Bronchial epithelial cell (primary cell): ENCODE measurements around the gene AQP4. TPM values are rescaled to one million over a fixed set of nuclear protein-coding genes. Genes with fewer than 3 reads are reported as not detected.

Experiments
- DNase-seq: peaks from one replicate; pipeline ENCODE4 v3.0.0-alpha.2; 2010; ENCODE audit warnings: low read depth
- FAIRE-seq: peaks from 2 replicates; lab custom pipeline; 2011; peaks lifted over from hg19 to GRCh38; lab: Jason Lieb, UNC
- H3K27me3 ChIP-seq: 2 replicates; pipeline ENCODE4 v1.5.1; 2011; ENCODE audit warnings: low read length; ENCODE audit not compliant: control insufficient read depth, insufficient read depth
- H3K36me3 ChIP-seq: 2 replicates; pipeline ENCODE4 v1.5.1; 2011; ENCODE audit warnings: low read length; ENCODE audit not compliant: control insufficient read depth, insufficient read depth
- H3K4me3 ChIP-seq: 2 replicates; pipeline ENCODE4 v1.5.1; 2011; ENCODE audit warnings: mild to moderate bottlenecking, low read depth, low read length, control low read depth
- total RNA-seq: library from RNA; depleted of rRNA; stranded (reverse); fragments of >200 nt; gene quantifications from 2 replicates; pipeline ENCODE4 v1.2.1, GENCODE V29; 2014
- TF ChIP-seq, protein P1 (sequence below): IDR thresholded peaks from 2 replicates; pipeline ENCODE4 v1.5.1; 2011; ENCODE audit warnings: mild to moderate bottlenecking, moderate library complexity, low read length, control low read depth, inconsistent platforms; ENCODE audit not compliant: insufficient read depth, severe bottlenecking

Gene AQP4
- total RNA-seq, 1 donor from 2014 or later = under 0.01 TPM

DNA sequence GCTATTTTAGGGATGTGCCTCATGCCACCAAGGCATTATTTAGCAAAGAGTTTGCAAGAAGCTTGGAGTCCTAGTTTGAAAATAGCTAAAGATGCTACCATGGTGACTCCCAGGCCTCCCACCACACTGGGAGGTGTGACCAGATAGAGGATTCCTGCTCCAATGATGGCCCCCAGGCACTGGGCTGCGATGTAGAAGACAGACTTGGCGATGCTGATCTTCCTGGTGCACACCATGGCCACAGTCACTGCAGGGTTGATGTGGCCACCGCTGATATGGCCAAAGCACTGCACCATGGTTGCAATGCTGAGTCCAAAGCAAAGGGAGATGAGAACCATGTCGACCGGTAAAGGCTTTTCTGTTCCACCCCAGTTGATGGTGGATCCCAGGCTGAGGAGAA, 3.4 kb downstream of the AQP4 start:
- no peaks in the 10 kb centered on the region for H3K36me3 ChIP-seq
- H3K4me3 ChIP-seq = no peak overlapping the region
- H3K27me3 ChIP-seq = peaks cover 19% of the 10 kb centered on the region
- DNase-seq = no peak
- no peak for FAIRE-seq
- TF ChIP-seq, protein P1, sequence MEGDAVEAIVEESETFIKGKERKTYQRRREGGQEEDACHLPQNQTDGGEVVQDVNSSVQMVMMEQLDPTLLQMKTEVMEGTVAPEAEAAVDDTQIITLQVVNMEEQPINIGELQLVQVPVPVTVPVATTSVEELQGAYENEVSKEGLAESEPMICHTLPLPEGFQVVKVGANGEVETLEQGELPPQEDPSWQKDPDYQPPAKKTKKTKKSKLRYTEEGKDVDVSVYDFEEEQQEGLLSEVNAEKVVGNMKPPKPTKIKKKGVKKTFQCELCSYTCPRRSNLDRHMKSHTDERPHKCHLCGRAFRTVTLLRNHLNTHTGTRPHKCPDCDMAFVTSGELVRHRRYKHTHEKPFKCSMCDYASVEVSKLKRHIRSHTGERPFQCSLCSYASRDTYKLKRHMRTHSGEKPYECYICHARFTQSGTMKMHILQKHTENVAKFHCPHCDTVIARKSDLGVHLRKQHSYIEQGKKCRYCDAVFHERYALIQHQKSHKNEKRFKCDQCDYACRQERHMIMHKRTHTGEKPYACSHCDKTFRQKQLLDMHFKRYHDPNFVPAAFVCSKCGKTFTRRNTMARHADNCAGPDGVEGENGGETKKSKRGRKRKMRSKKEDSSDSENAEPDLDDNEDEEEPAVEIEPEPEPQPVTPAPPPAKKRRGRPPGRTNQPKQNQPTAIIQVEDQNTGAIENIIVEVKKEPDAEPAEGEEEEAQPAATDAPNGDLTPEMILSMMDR = no peak

DNA sequence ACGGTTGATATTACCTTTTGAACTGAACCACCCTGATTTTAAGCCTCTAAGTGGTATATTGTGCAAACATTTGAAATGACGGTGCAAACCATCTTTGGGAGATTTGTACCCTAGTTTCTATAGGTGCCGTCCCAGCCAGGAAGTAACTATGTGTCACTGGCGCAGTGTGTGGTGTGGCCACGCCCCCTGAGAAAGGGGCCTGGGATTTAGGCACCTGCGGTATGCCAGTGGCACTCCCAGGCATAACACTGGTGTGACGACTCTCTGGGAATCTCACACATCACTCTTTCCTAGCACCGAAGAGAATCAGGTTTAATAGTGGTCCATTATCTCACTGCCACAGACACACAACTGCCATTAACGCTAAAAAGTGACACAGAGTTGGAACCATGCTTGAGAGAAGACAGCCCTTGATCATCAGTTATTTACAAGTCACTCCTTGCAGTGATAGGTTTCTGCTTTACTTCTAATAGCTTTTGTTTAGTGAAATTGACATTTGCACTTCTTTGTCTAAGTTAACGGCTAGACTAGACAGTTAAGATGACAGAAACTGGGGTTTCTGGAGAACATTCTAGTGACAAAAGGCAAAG, 11.1 kb downstream of the AQP4 start:
- no peaks in the 10 kb centered on the region for H3K27me3 ChIP-seq
- DNase-seq (no peak), FAIRE-seq (no peak)
- TF ChIP-seq, protein P1 = no peak
- no peaks in the 10 kb centered on the region for H3K36me3 ChIP-seq
- H3K4me3 ChIP-seq = no peak overlapping the region

DNA sequence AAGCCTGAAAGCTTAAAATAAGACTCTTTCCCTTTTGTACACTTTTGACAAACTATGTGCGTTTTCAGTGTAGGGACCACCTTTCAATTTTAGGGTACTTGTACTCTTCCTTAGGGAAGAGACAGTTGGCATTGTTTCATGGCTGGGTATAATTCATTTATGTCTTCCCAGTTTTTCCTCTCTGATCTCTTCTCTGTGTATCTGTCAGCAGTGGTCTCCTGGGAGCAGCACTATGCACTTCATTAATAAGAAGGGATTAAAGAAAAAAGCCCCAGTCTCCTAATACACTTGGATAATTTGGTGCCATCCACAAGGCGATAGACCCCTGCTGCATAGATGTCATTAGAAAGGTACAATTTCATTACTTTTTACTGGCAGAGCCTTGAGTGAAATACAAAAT, 12.1 kb downstream of the AQP4 start:
- FAIRE-seq (no peak), DNase-seq (no peak)
- Histone ChIP-seq H3K36me3 (no peaks in the 10 kb centered on the region), H3K27me3 (no peaks in the 10 kb centered on the region), H3K4me3 (no peak overlapping the region)
- TF ChIP-seq, protein P1 = no peak

DNA sequence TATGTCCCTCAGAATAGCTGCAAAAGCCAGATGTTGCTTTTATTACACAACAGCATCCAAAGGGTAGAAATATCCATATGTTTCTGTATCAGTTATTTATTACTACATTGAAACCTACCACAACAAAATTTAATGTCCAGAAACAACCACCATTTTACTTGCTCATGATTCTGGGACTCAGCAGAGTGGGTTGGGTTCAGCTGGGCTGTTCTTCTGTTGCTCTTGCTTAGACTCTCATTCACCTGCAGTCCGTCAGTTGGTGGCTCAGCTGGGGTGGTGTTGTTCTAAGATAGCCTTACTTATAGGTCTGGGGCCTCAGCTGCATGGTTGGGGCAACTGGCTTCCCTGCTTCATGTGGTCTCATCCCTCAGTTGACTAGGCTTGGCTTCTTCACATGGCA, 21.7 kb downstream of the AQP4 start:
- TF ChIP-seq, protein P1 = no peak
- DNase-seq (no peak), FAIRE-seq (no peak)
- Histone ChIP-seq H3K36me3 (no peaks in the 10 kb centered on the region), H3K27me3 (no peaks in the 10 kb centered on the region), H3K4me3 (no peak overlapping the region)

DNA sequence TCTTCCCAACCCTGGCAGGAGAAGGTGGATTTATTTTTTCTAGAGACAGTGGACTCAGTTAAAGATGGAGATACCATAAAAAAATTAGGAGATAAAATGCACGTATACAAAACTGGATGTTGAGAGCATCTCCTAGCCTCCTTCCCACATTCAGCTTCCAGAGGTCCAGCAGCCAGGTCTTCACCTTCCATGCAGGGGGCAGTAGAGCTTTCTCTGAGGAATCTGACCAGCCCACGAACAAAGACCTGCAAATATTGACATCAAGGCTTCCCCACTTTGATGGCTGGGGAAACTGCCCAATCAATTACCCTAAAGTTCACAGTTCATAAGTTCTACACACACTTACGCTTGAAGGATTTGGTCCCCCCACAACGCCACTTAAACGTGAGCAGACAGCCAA, 24.5 kb downstream of the AQP4 start:
- no peaks in the 10 kb centered on the region for H3K27me3 ChIP-seq
- no peak for FAIRE-seq
- H3K36me3 ChIP-seq = no peaks in the 10 kb centered on the region
- H3K4me3 ChIP-seq = no peak overlapping the region
- no peak for DNase-seq
- TF ChIP-seq, protein P1 = no peak

DNA sequence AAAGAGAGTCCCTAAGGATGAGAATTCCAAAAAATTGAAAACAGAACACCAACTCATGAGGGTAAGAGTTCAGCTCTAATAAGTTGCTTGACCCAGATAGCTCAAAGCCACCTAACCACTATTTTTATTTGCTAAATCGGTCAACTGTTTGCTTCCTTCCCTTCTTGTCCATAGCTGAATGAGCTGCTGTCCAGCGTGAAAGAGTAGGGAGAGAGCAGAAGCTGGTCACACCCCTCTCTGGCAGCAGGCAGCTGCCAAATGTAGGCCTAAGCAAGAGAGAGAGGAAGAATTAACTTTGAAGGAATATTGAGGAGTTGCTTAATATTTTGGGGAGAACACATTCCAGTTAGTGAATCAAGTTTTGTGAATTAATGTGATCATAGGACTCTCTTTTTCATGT, 25.9 kb downstream of the AQP4 start:
- DNase-seq = no peak
- FAIRE-seq = no peak
- H3K4me3 ChIP-seq = no peak overlapping the region
- H3K27me3 ChIP-seq = no peaks in the 10 kb centered on the region
- TF ChIP-seq, protein P1 = no peak
- no peaks in the 10 kb centered on the region for H3K36me3 ChIP-seq
